ENCODE results near the gene SBSN.
A peak's percentile ranks its signal among the peaks of the same experiment; 100 is the strongest.
"Not testable (repeated sequence)": the region's sequence is repeated elsewhere in the genome, so short reads cannot be mapped to it uniquely, and the experiment has no call there.

The SBSN gene

GRCh38 chr19:35501684-35502083 is 26.4 kb downstream of the SBSN start:
- no peak for DNase-seq

- DNase-seq, result no peak
These were observed 27.5 kb downstream of the SBSN start for GRCh38 chr19:35500611-35501010.

GRCh38 chr19:35498984-35499527 is 29.1 kb downstream of the SBSN start:
- DNase-seq, result no peak

GRCh38 chr19:35498220-35498619 is 29.9 kb downstream of the SBSN start:
- DNase-seq, result no peak

- DNase-seq, result no peak
These were observed 30.7 kb downstream of the SBSN start for GRCh38 chr19:35497406-35497805.

GRCh38 chr19:35495107-35496064 is 32.7 kb downstream of the SBSN start:
- peak; percentile 64 for DNase-seq

GRCh38 chr19:35493971-35494370 is 34.1 kb downstream of the SBSN start:
- DNase-seq, result no peak

- DNase-seq, result no peak
These were observed 36.2 kb downstream of the SBSN start for GRCh38 chr19:35491836-35492360.

GRCh38 chr19:35490364-35490763 is 37.7 kb downstream of the SBSN start, which contains the start of gene KRTDAP:
KRTDAP (minus strand) TSS chr19:35490464; CDS start chr19:35490442, 22 bp downstream.
- DNase-seq, result no peak

- no peak for DNase-seq
These were observed 39.4 kb downstream of the SBSN start for GRCh38 chr19:35488677-35489076.

GRCh38 chr19:35487656-35488182 is 40.4 kb downstream of the SBSN start:
- DNase-seq, result no peak

GRCh38 chr19:35486268-35486708 is 41.8 kb downstream of the SBSN start:
- no peak for DNase-seq

GRCh38 chr19:35484252-35485036 is 43.7 kb downstream of the SBSN start:
- DNase-seq, result no peak

GRCh38 chr19:35483089-35483488 is 45.0 kb downstream of the SBSN start:
- no peak for DNase-seq

- DNase-seq, result no peak
These were observed 49.1 kb downstream of the SBSN start for GRCh38 chr19:35478794-35479677.

- no peak for DNase-seq
These were observed 52.0 kb downstream of the SBSN start for GRCh38 chr19:35476149-35476548.

- DNase-seq, result not testable (repeated sequence)
These were observed 53.5 kb downstream of the SBSN start for GRCh38 chr19:35474594-35474993.

- DNase-seq, result no peak
These were observed 54.0 kb downstream of the SBSN start for GRCh38 chr19:35474104-35474503.

Data from HCEC 1CT (cell line).